ENCODE results near the gene TCF7L2. TPM values are rescaled to one million over a fixed set of nuclear protein-coding genes. Genes with fewer than 3 reads are reported as not detected.

The TCF7L2 gene
- total and polyA plus RNA-seq, 9 of the 15 experiments (the other 6 are each of a cell fraction or from before 2014, with no cell fraction given), result 0.32 to 2.8 (median 0.92) TPM

DNA sequence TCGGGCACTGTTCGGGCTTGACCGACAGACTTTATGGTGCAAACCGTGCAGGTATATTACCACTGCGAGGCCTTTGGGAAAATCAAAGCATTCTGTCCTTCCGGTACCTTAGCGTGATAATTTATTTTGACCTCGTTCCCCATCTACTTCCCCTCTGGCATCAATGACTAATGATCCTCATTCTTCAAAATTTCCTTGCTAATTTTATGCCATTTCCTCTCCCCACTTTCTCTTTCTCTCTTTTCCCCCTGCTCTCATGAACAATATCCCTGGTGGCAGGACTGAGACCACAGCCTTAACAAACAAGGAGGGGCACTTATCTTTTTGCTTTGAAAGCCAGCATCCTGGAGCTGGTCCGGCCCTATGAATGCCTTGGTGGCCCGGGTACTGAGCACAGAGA is 210.6 kb downstream of the TCF7L2 start (continued):
- TF ChIP-seq PHTF2 (CRISPR knock-in tag; IDR thresholded peaks at IDR 0.05) (no peak), TBL1XR1 (IDR thresholded peaks at IDR 0.05; ENCODE audit: low read length in 2 of 2) (no peak)
- TF ChIP-seq, protein P1, sequence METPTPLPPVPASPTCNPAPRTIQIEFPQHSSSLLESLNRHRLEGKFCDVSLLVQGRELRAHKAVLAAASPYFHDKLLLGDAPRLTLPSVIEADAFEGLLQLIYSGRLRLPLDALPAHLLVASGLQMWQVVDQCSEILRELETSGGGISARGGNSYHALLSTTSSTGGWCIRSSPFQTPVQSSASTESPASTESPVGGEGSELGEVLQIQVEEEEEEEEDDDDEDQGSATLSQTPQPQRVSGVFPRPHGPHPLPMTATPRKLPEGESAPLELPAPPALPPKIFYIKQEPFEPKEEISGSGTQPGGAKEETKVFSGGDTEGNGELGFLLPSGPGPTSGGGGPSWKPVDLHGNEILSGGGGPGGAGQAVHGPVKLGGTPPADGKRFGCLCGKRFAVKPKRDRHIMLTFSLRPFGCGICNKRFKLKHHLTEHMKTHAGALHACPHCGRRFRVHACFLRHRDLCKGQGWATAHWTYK (CRISPR knock-in tag; IDR thresholded peaks at IDR 0.05), result no peak

DNA sequence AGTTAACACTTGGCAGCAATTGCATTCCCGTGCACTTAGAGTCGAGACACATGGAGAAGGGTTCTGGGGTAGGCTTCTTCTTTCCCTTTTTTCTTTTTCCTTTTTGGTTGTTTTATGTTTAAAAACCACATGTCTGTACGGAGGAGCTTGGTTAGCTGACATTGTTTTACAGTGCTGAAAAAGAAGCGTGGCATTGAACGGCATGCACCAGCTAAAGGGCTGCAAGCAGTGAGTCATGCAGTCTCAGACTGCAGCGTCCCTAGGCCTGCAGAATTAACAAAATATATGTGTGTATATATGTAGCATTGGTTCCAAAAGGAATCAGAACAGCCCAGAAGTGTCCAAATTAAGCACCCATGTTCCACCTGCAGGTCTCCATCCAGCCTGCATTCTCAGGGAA is 211.0 kb downstream of the TCF7L2 start:
- Histone ChIP-seq H3K36me3 (ENCODE audit: control insufficient read depth, insufficient read depth, low read length) (no peaks in the 10 kb centered on the region), H3K9me3 (replicated peaks; ENCODE audit: control insufficient read depth, insufficient read depth, low read depth, low read length) (no peaks in the 10 kb centered on the region), H4K20me1 (replicated peaks; ENCODE audit: control insufficient read depth, insufficient read depth, low read length) (no peaks in the 10 kb centered on the region), H3K4me1 (replicated peaks in 1 of 2; ENCODE audit: control insufficient read depth in 2 of 2, insufficient read depth in 2 of 2, low read length in 2 of 2) (peaks cover 0 to 4% of the 10 kb centered on the region in 2 experiments; a peak in 1 of 5 replicates), H3K4me2 (ENCODE audit: insufficient read depth, low read length) (no peak overlapping the region), H2AFZ (ENCODE audit: low read depth, low read length) (no peak overlapping the region), H3K4me3 (no peak overlapping the region), H3K9ac (ENCODE audit: insufficient read depth in 1 of 2, low read depth in 2 of 2, low read length in 2 of 2) (no peak overlapping the region), H3K27ac (ENCODE audit: extremely low read depth, low read depth, low read length) (no peak overlapping the region), H3K79me2 (ENCODE audit: control insufficient read depth, insufficient read depth, low read length) (no peaks in the 10 kb centered on the region), H3K27me3 (ENCODE audit: control insufficient read depth in 2 of 2, insufficient read depth in 2 of 2, low read length in 2 of 2) (peaks cover 0 to 7% of the 10 kb centered on the region in 2 experiments; a peak in 1 of 5 replicates), H3K9me1 (ENCODE audit: control insufficient read depth, insufficient read depth, low read length) (no peaks in the 10 kb centered on the region)
- CTCF ChIA-PET (ENCODE audit: low intra/inter-chr PET ratio), result no interaction called here
- FAIRE-seq (no peak), DNase-seq (ENCODE audit: extremely low read depth in 1 of 4, low spot score in 3 of 4) (no peak), ATAC-seq (no peak)
- TF ChIP-seq CEBPG (CRISPR knock-in tag; IDR thresholded peaks at IDR 0.05) (no peak), CEBPG (tag; conservative IDR thresholded peaks at IDR 0.05 in 1 of 2, IDR thresholded peaks at IDR 0.05 in 1 of 2) (no peak), CCAR2 (IDR thresholded peaks at IDR 0.05; ENCODE audit: low read depth, low read length) (no peak), HCFC1 (IDR thresholded peaks at IDR 0.05; ENCODE audit: low read depth, low read length) (no peak), EZH2 (IDR thresholded peaks at IDR 0.05; ENCODE audit: borderline replicate concordance, low read depth, low read length) (no peak)
- TF ChIP-seq, protein P2, sequence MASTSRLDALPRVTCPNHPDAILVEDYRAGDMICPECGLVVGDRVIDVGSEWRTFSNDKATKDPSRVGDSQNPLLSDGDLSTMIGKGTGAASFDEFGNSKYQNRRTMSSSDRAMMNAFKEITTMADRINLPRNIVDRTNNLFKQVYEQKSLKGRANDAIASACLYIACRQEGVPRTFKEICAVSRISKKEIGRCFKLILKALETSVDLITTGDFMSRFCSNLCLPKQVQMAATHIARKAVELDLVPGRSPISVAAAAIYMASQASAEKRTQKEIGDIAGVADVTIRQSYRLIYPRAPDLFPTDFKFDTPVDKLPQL (IDR thresholded peaks at IDR 0.05; ENCODE audit: extremely low read depth, insufficient read length), result no peak
- no TSS peak for BruUV-seq (replicated peaks)
- POLR2A ChIA-PET, result no interaction called here
- in situ Hi-C loops (cut with MboI), result no loop called here
- 16% methylated on average over 6 of the region's 6 CpGs for whole genome bisulfite sequencing (ENCODE audit: insufficient coverage, low coverage, missing lambda C conversion rate)
- intact Hi-C loops (cut with micrococcal nuclease), result no loop called here
